Vagina (tissue), 2 donors: Measurements from ENCODE around the gene GALNTL6.

ENCODE experiments used
- CTCF ChIP-seq, 3 experiments: fragments of 450-650 bp in 2 of 3; fragments of 200-600 bp in 1 of 3; sonication (generic) in 1 of 3; IDR thresholded peaks; one replicate each; pipeline ENCODE4 v1.5.1; 2017 to 2019; ENCODE audit warnings: antibody characterized with exemption in 3 of 3, mild to moderate bottlenecking in 2 of 3, moderate library complexity in 2 of 3
- POLR2AphosphoS5 ChIP-seq, 2 donors: sonication (generic); formaldehyde crosslinking; IDR thresholded peaks; one replicate each; pipeline ENCODE4 v1.9.0; 2017; ENCODE audit warnings: antibody characterized with exemption in 2 of 2, mild to moderate bottlenecking in 2 of 2, low read depth in 1 of 2; ENCODE audit not compliant: insufficient read depth in 1 of 2

GRCh38 chr4:171857302-171858012, 44.3 kb downstream of the GALNTL6 start:
- TF ChIP-seq CTCF (IDR thresholded peaks at IDR 0.05) = no peak
- TF ChIP-seq POLR2AphosphoS5 (IDR thresholded peaks at IDR 0.05; ENCODE audit: insufficient read depth in 1 of 2, low read depth in 1 of 2) = no peak
